ENCODE measurements around the gene C19orf33. TPM values are rescaled to one million over a fixed set of nuclear protein-coding genes. Genes with fewer than 3 reads are reported as not detected.
A peak's percentile ranks its signal among the peaks of the same experiment; 100 is the strongest.
"Not testable (repeated sequence)": the region's sequence is repeated elsewhere in the genome, so short reads cannot be mapped to it uniquely, and the experiment has no call there.

The C19orf33 gene
- total RNA-seq, 6 donors from 2014 or later = 65.0 to 251 (median 144) TPM

DNA sequence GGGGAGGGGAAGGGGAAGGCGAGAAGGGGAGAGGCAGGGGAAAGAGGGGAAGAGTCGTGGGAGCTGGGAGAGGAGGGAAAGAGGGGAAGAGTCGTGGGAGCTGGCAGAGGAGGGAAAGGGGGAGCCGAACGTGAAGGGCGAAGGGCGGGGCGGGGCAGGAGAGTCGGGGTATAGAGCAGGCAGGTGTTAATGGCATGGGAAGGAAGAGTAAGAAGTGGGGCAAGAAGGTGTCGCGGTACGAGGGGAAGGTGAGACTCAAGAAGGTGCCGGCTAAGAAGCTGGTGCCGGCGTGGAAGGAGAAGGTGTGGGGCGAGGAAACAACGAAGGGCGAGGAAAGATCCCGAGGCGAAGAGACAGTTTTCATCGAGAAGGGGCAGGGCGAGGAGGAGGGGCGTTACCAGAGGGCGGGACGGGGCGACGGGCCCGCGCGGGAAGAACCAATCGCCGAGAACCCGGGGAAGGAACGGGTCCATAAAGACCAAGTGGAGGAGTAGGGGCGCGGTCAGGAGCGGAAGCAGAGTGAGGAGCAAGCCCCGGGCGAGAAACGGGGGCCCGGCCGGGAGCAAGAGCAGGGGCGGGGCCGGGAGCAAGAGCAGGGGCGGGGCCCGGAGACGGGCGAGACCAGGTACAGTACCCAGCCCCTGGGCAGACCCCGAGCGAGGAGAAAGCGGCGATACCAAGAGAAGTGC lies 32.0 kb downstream of the C19orf33 start:
- Histone ChIP-seq H3K4me1 (peaks cover 7 to 18% (median 12%) of the 10 kb centered on the region in 4 donors), H3K36me3 (no peaks in the 10 kb centered on the region), H3K9me3 (no peaks in the 10 kb centered on the region), H3K4me3 (peak overlapping the region; percentile 80 to 95 (median 91)), H3K27me3 (no peaks in the 10 kb centered on the region), H3K27ac (peak overlapping the region; percentile 93 to 99 (median 97))
- DNase-seq (peak; percentile 97 to 99), ATAC-seq (ENCODE audit: low FRiP score in 2 of 2) (peak; percentile 96)
- TF ChIP-seq POLR2A (IDR thresholded peaks at IDR 0.05) (peak in 1 of 4 donors; percentile 67), EP300 (IDR thresholded peaks at IDR 0.05) (no peak), POLR2AphosphoS5 (IDR thresholded peaks at IDR 0.05) (peak; percentile 38 to 78)
- TF ChIP-seq, protein P1, sequence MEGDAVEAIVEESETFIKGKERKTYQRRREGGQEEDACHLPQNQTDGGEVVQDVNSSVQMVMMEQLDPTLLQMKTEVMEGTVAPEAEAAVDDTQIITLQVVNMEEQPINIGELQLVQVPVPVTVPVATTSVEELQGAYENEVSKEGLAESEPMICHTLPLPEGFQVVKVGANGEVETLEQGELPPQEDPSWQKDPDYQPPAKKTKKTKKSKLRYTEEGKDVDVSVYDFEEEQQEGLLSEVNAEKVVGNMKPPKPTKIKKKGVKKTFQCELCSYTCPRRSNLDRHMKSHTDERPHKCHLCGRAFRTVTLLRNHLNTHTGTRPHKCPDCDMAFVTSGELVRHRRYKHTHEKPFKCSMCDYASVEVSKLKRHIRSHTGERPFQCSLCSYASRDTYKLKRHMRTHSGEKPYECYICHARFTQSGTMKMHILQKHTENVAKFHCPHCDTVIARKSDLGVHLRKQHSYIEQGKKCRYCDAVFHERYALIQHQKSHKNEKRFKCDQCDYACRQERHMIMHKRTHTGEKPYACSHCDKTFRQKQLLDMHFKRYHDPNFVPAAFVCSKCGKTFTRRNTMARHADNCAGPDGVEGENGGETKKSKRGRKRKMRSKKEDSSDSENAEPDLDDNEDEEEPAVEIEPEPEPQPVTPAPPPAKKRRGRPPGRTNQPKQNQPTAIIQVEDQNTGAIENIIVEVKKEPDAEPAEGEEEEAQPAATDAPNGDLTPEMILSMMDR (IDR thresholded peaks at IDR 0.05) = no peak
- WGBS, 2 donors = 1% methylated on average over 52 of the region's 52 CpGs

DNA sequence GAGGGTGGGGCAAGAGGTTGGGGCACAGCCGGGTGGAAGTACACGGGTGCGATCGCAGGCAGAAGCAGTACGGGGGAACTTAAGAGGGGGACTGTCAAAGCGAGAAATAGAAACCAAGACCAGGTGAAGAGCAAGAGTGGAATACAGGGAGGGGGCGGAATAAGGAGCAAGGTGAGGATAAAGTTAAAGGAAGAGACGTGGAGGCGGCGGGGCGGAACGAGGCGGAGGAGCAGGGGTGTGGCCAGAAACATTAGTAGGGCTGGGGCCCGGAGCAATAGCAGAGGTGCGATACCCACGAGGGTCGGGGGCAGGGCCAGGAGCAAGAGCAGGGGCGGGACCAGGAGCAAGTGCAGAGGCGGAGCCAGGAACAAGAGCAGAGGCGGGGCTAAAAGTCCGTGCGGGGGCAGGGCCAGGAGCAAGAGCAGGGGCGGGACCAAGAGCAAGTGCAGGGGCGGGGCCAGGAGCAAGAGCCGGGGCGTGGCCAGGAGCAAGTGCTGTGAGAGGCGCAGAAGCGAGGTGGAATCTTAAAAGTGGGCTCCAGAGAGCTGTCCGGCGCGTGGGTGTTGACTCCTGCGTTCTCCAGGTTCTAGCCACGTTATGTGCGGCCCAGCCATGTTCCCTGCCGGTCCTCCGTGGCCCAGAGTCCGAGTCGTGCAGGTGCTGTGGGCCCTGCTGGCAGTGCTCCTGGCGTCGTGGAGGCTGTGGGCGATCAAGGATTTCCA lies 32.7 kb downstream of the C19orf33 start:
- 6 to 8% methylated on average over 40 to 41 of the region's 41 CpGs for WGBS, 2 donors

DNA sequence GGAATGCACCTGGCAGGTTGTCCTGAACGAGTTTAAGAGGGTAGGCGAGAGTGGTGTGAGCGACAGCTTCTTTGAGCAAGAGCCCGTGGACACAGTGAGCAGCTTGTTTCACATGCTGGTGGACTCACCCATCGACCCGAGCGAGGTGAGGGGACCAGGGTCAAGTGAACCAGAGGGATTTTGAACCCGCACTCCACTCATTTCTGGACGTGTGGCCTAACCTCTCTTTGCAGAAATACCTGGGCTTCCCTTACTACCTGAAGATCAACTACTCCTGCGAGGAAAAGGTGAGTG lies 33.3 kb downstream of the C19orf33 start:
- H3K4me3 ChIP-seq = peak overlapping the region in 3 of 4 donors; percentile 80 to 95 (median 89)
- peaks cover 7 to 18% (median 12%) of the 10 kb centered on the region in 4 donors for H3K4me1 ChIP-seq
- H3K36me3 ChIP-seq = no peaks in the 10 kb centered on the region
- H3K27me3 ChIP-seq = no peaks in the 10 kb centered on the region
- 55 to 65% methylated on average over 10 of the region's 10 CpGs for WGBS, 2 donors
- DNase-seq (peak in 1 of 2 donors; percentile 64), ATAC-seq (ENCODE audit: low FRiP score in 2 of 2) (no peak)
- no peak for TF ChIP-seq POLR2A (IDR thresholded peaks at IDR 0.05)
- no peak for TF ChIP-seq EP300 (IDR thresholded peaks at IDR 0.05)
- TF ChIP-seq, protein P1 (IDR thresholded peaks at IDR 0.05) = no peak
- no peak for TF ChIP-seq POLR2AphosphoS5 (IDR thresholded peaks at IDR 0.05)
- H3K27ac ChIP-seq = peak overlapping the region; percentile 93 to 99 (median 97)
- no peaks in the 10 kb centered on the region for H3K9me3 ChIP-seq

More for the DNA sequence above, 32.7 kb downstream of the C19orf33 start:
- H3K27ac ChIP-seq = peak overlapping the region; percentile 93 to 99 (median 97)
- peak; percentile 92 to 95 for ATAC-seq (ENCODE audit: low FRiP score in 2 of 2)
- H3K4me3 ChIP-seq = peak overlapping the region; percentile 80 to 95 (median 91)
- peaks cover 7 to 18% (median 12%) of the 10 kb centered on the region in 4 donors for H3K4me1 ChIP-seq
- H3K9me3 ChIP-seq = no peaks in the 10 kb centered on the region
- no peaks in the 10 kb centered on the region for H3K27me3 ChIP-seq
- DNase-seq = peak; percentile 97 to 99
- TF ChIP-seq POLR2A (IDR thresholded peaks at IDR 0.05) (peak in 1 of 4 donors; percentile 40), POLR2AphosphoS5 (IDR thresholded peaks at IDR 0.05) (no peak), EP300 (IDR thresholded peaks at IDR 0.05) (no peak)
- TF ChIP-seq, protein P1 (IDR thresholded peaks at IDR 0.05) = peak in 1 of 6 experiments; percentile 15
- H3K36me3 ChIP-seq = no peaks in the 10 kb centered on the region

DNA sequence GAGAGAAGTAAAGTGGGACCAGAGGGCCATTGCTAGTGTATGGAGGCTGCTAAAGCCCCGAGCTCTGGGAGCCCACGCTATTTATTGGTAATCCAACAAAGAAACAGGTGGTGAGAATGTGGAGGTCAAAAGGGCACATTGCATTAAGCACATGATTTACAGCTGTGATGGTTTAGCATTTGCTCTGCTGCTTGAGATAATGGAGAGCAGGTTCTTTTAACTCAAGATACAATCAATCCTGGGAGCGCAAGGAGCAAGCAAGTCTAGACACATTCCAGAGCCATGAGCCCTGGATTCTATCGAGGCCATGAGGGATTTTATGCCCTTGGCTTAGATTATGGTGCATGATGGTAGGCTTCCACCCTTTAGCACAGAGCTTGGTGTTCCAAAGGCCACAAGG lies 35.0 kb downstream of the C19orf33 start:
- WGBS, 2 donors = 72 to 92% methylated on average over 3 to 4 of the region's 4 CpGs
- not testable (repeated sequence) for H3K36me3 ChIP-seq; H3K4me3 ChIP-seq; DNase-seq; H3K27ac ChIP-seq; H3K9me3 ChIP-seq; ATAC-seq (ENCODE audit: low FRiP score in 2 of 2); H3K27me3 ChIP-seq
- H3K4me1 ChIP-seq = peaks cover 7 to 18% (median 12%) of the 10 kb centered on the region in 4 donors

DNA sequence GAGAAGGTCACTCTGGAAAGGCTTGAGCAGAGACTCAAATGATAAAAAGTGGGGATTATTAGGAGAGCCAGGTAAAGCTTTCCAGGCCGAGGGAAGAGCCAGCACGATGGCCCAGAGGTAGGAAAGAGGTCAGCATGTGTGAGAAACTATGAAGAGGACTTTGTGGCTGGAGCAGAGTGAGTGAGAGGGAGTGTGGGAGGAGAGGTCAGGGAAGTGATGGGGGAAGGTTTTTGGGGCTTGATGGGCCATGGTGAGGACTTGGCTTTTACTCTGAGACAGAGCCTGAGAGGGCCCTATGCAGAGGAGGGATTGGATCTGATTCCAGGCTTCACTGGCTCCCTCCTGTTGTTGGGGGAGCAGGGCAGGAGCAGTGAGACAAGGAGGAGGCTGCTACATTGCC lies 36.9 kb downstream of the C19orf33 start:
- H3K27ac ChIP-seq = no peak overlapping the region
- WGBS, 2 donors = 86 to 97% methylated on average over 2 of the region's 2 CpGs
- ATAC-seq (ENCODE audit: low FRiP score in 2 of 2) = no peak
- peaks cover 7 to 13% (median 11%) of the 10 kb centered on the region in 4 donors for H3K4me1 ChIP-seq
- no peak for DNase-seq
- no peaks in the 10 kb centered on the region for H3K27me3 ChIP-seq
- H3K4me3 ChIP-seq = no peak overlapping the region
- TF ChIP-seq POLR2AphosphoS5 (IDR thresholded peaks at IDR 0.05) (no peak), POLR2A (IDR thresholded peaks at IDR 0.05) (no peak), EP300 (IDR thresholded peaks at IDR 0.05) (no peak)
- TF ChIP-seq, protein P1 (IDR thresholded peaks at IDR 0.05) = no peak
- no peaks in the 10 kb centered on the region for H3K36me3 ChIP-seq
- H3K9me3 ChIP-seq = no peaks in the 10 kb centered on the region
